Esophagus (tissue), 2 donors: Measurements from ENCODE around the gene CSF1. TPM values are rescaled to one million over a fixed set of nuclear protein-coding genes. Genes with fewer than 3 reads are reported as not detected.
"Not testable (repeated sequence)": the region's sequence is repeated elsewhere in the genome, so short reads cannot be mapped to it uniquely, and the experiment has no call there.

Experiments used
- H3K27ac ChIP-seq, 2 donors: one replicate each; pipeline ENCODE4 v1.5.1; 2013; ENCODE audit warnings: low read depth in 2 of 2, mild to moderate bottlenecking in 2 of 2, inconsistent platforms in 1 of 2, low read length in 1 of 2, moderate library complexity in 1 of 2
- H3K27me3 ChIP-seq, 2 donors: one replicate each; pipeline ENCODE4 v1.6.1; 2013; ENCODE audit warnings: low read length in 2 of 2, control low read depth in 1 of 2, mild to moderate bottlenecking in 1 of 2; ENCODE audit not compliant: insufficient read depth in 2 of 2, control insufficient read depth in 1 of 2
- H3K36me3 ChIP-seq, 2 donors: one replicate each; pipeline ENCODE4 v1.6.1; 2013; ENCODE audit warnings: low read length in 1 of 2; ENCODE audit not compliant: control insufficient read depth in 2 of 2, insufficient read depth in 2 of 2
- H3K4me1 ChIP-seq, 2 donors: one replicate each; pipeline ENCODE4 v1.6.1; 2013; ENCODE audit warnings: low read length in 1 of 2; ENCODE audit not compliant: control insufficient read depth in 2 of 2, insufficient read depth in 2 of 2
- H3K4me3 ChIP-seq, 2 donors: one replicate each; pipeline ENCODE4 v1.5.1; 2013; ENCODE audit warnings: low read length in 2 of 2, mild to moderate bottlenecking in 2 of 2, low read depth in 1 of 2, moderate library complexity in 1 of 2
- H3K9me3 ChIP-seq, 2 donors: one replicate each; pipeline ENCODE4 v1.6.1; 2013; ENCODE audit warnings: mild to moderate bottlenecking in 2 of 2, low read depth in 1 of 2, low read length in 1 of 2, moderate library complexity in 1 of 2; ENCODE audit not compliant: control insufficient read depth in 2 of 2, insufficient read depth in 1 of 2
- WGBS, 2 donors: extraction: QIAGEN DNeasy Blood & Tissue Kit; methylation state at CpG; one replicate each; pipeline ENCODE4 v1.1.7; 2013; 5-methylcytosine and 5-hydroxymethylcytosine counted together
- polyA plus RNA-seq, 2 donors: library from polyadenylated mRNA; stranded (reverse); fragments of 200-250 nt; gene quantifications; one replicate each; pipeline ENCODE4 v1.2.3, GENCODE V29; 2013
- donor health status: healthy with polysubstance abuse.
- donor health status: Bipolar disorder and iron deficiency.

The CSF1 gene
- polyA plus RNA-seq, 2 donors = 5.6 to 5.7 TPM

DNA sequence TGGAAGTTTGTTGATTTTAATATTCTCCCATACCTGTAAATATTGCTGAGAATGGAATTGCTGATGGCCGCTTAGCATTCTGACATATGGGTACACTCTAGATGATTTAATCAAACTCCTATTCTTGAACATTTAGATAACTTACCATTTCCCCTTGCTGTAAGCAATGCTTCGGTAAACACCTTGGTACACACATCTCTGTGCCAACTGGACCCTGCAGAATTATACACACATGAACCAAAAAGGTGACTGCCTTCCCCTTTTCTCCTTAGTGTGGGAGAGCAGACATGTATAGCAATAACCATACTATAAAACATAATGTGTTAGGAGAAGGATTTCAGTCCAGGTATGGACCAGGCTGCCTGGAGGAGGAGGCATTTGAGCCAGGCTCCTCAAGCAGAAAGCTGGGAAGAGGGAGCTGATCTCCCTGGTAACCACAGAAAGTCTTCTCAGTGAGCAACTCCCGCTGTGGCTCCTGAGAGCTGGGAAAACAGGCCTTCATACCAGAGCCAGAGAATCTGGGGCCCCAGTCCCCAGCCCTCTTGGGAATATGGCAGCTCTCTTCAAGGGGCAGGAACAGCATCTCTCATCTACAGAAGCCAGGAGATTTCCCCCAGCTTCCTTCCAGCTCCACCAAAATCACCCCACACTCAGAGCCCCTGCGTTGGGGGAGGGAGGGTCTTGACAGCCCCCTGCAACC is 33.9 kb upstream of the CSF1 start:
- Histone ChIP-seq H3K4me3 (no peak overlapping the region), H3K27me3 (no peaks in the 10 kb centered on the region), H3K4me1 (peaks cover 7 to 13% of the 10 kb centered on the region in 2 donors), H3K27ac (peak overlapping the region; percentile 43 to 71), H3K36me3 (no peaks in the 10 kb centered on the region), H3K9me3 (no peaks in the 10 kb centered on the region)
- 71 to 75% methylated on average over 4 of the region's 4 CpGs for WGBS, 2 donors

DNA sequence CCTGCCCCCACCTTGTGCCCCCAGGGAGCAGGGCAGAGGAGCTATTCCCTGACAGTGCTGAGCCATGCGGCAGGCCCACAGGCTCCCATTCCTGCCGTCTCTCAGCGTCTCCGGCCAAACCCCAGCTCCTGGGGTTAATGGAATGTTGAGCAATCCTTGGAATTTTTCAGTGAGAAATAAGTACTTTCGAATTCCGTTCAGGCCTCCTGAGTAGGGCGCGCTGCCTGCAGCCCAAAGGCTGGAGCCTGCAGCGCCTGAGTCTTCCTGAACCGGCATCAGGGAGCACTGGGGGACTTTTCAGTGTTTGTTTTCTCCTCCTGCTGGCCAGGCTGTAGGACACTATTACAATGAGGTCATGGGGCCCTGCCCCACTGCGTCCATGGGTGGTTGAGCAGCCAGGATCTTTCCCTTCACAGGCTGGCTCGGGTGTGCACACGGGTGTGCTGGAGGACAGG is 33.3 kb upstream of the CSF1 start:
- H3K36me3 ChIP-seq = no peaks in the 10 kb centered on the region
- H3K27me3 ChIP-seq = no peaks in the 10 kb centered on the region
- 26 to 27% methylated on average over 13 of the region's 13 CpGs for WGBS, 2 donors
- H3K4me1 ChIP-seq = peaks cover 7 to 13% of the 10 kb centered on the region in 2 donors
- peak overlapping the region; percentile 43 to 71 for H3K27ac ChIP-seq
- no peaks in the 10 kb centered on the region for H3K9me3 ChIP-seq
- H3K4me3 ChIP-seq = no peak overlapping the region

DNA sequence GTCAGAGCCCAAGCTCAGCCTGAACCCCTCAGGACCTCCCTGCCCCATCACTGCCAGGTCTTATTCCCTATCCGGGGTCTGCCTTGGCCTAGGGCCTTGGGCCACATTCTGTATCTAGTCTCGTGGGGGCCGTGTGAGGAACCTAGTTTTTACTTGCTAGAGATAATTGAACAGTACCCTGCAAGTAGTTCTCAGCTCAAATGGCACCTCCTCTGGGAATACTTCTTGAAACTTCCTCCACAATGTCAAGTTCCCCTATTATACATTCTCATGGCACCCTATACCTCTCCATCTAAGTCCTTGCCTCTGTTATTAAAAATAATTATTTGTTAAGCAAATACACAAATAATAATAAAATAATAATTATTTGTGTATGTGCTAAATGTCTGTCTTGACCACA is 32.9 kb upstream of the CSF1 start:
- Histone ChIP-seq H3K4me3 (no peak overlapping the region), H3K4me1 (peaks cover 7 to 10% of the 10 kb centered on the region in 2 donors), H3K27ac (peak overlapping the region; percentile 43 to 68), H3K9me3 (no peaks in the 10 kb centered on the region), H3K36me3 (no peaks in the 10 kb centered on the region), H3K27me3 (no peaks in the 10 kb centered on the region)
- 65 to 80% methylated on average over 3 of the region's 3 CpGs for WGBS, 2 donors

DNA sequence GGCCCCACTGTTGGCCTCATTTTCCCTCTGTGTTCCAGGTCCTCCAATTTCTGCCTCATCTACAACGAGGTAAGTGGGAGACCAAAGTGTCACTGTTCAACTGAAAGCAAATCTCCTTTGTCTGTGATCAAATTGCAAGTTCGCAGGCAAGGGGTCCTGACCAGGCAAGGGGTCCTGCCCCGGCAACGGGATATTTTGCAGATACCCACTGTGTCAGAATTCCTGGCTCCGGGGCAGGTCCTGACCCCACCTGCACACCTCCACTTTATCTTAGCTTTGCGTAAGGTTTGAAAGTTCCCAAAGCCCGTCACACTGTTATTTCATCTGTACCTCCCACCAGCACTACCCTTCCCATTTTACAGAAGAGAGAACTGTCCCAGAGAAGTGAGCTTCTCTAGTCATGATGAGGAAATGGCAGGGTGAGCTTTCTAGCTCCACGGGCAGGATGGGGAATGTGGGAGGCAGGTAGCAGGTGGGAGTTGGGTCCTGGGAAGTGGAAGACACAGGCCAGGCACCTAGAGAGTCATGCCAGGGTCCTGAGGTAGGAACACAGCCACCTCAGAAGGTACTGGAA is 32.0 kb upstream of the CSF1 start:
- Histone ChIP-seq H3K27me3 (no peaks in the 10 kb centered on the region), H3K27ac (no peak overlapping the region), H3K4me3 (no peak overlapping the region), H3K4me1 (peaks cover 3 to 5% of the 10 kb centered on the region in 2 donors), H3K9me3 (no peaks in the 10 kb centered on the region), H3K36me3 (no peaks in the 10 kb centered on the region)
- 82 to 86% methylated on average over 8 of the region's 8 CpGs for WGBS, 2 donors

DNA sequence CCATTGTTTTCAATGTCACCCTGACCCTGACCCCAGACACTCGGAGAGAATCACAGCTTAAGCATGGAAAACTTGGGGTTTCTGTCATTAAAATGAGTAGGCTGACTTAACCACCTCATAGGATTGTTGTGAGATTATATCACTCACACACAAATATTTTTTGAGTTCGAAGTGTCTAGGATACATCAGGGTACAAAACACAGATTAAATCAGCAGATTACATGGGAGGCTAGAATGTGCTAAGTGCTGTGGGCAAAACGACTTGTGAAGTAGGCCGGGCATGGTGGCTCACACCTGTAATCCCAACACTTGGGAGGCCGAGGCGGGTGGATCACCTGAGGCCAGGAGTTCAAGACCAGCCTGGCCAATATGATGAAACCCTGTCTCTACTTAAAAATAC is 31.3 kb upstream of the CSF1 start:
- not testable (repeated sequence) for H3K27ac ChIP-seq, H3K4me1 ChIP-seq
- 86 to 88% methylated on average over 6 of the region's 6 CpGs for WGBS, 2 donors

DNA sequence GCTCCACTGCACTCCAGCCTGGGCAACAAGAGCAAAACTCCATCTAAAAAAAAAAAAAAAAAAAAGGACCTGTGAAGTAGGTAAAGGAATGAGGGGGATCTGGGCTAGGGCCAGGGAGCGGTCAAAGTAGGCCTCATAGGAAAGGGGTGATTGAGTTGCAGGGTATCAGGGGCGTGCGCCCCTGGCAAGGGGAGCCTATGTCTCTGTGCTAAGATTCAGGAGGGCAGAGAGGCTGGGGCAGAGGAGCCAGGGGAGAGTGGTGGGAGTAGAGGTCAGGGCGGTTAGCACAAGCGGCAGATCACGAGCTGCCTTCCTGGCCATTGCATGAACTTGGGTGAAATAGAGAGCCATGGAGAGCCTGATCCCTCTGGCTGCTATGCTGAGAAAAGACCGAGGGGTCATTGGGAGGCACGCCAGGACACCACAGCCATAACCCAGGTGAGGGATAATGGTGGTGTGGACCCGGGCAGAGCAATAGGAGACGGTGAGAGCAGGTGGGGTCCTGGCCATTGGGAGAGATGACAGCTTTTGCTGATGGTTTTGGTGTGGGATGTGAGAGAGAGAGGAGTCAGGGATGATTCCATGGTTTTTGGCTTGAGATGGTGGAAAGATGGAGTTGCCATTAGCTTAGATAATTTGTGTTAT is 30.6 kb upstream of the CSF1 start:
- peaks cover 5 to 6% of the 10 kb centered on the region in 2 donors for H3K4me1 ChIP-seq
- no peaks in the 10 kb centered on the region for H3K9me3 ChIP-seq
- no peaks in the 10 kb centered on the region for H3K36me3 ChIP-seq
- H3K27ac ChIP-seq = no peak overlapping the region
- WGBS, 2 donors = 96 to 97% methylated on average over 10 of the region's 10 CpGs
- H3K27me3 ChIP-seq = no peaks in the 10 kb centered on the region
- H3K4me3 ChIP-seq = no peak overlapping the region

More for the DNA sequence above, 31.3 kb upstream of the CSF1 start:
- H3K27me3 ChIP-seq, H3K9me3 ChIP-seq, H3K36me3 ChIP-seq, H3K4me3 ChIP-seq: not testable (repeated sequence)

DNA sequence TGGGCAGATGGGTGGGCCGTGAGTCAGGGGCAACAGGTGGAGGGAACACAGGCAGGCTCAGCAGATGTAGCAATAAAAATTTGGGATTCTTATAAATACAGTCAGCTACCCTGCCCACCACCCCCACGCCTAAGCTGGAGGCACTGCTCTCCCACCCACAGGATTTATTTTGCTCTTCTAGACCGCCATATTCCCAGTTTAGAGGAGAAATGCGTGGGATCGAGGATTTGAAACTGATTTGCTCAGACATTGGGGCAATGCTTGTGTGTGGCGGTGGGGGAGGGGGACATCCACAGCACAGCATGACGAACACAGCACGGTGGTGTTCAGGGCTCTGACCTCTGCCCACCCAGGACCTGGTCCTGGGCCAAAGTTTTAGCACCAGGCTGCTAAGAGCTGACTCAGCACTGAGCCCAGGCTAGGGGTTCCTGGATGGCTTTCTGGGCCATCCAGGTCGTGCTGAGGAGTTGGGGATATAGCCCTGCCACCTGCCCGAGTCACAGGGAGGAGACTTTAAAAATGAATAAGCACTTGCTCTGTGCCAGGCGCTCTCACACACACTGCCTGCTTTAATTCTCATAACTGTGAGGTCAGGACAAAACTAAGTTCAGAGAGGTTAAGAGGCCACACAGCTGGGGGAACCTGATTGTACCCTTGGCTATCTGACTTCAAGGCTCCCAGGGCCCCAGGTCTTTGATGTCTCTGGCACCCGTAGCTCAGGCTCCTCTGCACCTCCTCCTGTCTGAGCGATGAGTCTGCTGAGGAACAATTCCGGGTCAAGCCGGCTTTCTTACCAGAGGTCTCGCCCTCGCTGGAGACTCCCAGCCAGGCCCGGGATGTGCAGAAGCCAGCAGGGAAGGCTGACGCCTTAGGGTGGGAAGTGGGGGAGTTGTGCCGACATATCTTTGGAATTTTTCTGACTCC is 29.4 kb upstream of the CSF1 start:
- Histone ChIP-seq H3K4me3 (no peak overlapping the region), H3K27me3 (no peaks in the 10 kb centered on the region), H3K9me3 (no peaks in the 10 kb centered on the region), H3K36me3 (no peaks in the 10 kb centered on the region), H3K4me1 (peaks cover 5 to 6% of the 10 kb centered on the region in 2 donors), H3K27ac (no peak overlapping the region)
- WGBS, 2 donors = 77 to 79% methylated on average over 20 of the region's 20 CpGs

DNA sequence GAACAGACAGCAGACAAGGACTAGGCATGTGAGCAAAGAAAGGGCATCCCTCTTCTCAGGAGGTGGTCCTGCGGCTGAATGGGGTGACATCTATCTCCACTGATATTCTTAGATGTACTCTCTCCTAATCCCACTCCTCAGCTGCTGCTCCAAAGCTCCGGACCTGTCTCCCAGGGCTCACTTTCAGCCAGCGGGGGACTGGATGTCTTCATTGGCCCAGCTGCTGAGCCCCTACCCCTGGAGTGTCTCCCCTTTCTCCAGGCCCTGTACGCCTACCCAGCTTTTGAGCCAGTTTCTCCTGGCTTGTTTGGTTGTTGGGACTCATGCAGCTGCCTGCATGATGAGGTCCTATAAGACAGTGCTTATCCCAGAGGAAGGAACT is 28.8 kb upstream of the CSF1 start:
- no peaks in the 10 kb centered on the region for H3K9me3 ChIP-seq
- WGBS, 2 donors = 97 to 98% methylated on average over 4 of the region's 4 CpGs
- H3K27ac ChIP-seq = no peak overlapping the region
- no peaks in the 10 kb centered on the region for H3K27me3 ChIP-seq
- H3K4me1 ChIP-seq = peaks cover 5 to 6% of the 10 kb centered on the region in 2 donors
- no peaks in the 10 kb centered on the region for H3K36me3 ChIP-seq
- H3K4me3 ChIP-seq = no peak overlapping the region
